H9 (cell line): Measurements from ENCODE around the gene SPIN1. TPM values are rescaled to one million over a fixed set of nuclear protein-coding genes. Genes with fewer than 3 reads are reported as not detected.
A peak's percentile ranks its signal among the peaks of the same experiment; 100 is the strongest.

Experiments used
- DNase-seq: peaks from one replicate; pipeline ENCODE4 v3.0.0-alpha.2; 2017
- H2AFZ ChIP-seq: one replicate; pipeline ENCODE4 v1.6.1; 2013; ENCODE audit warnings: mild to moderate bottlenecking, low read length, control low read depth, moderate library complexity
- H2AK5ac ChIP-seq: 2 replicates; pipeline ENCODE4 v1.6.1; 2013; ENCODE audit warnings: low read length, control low read depth, mixed read lengths; ENCODE audit not compliant: insufficient read length
- H2BK120ac ChIP-seq: one replicate; pipeline ENCODE4 v1.6.1; 2013; ENCODE audit warnings: low read depth, mild to moderate bottlenecking, low read length, control low read depth, inconsistent platforms; ENCODE audit not compliant: poor library complexity, severe bottlenecking
- H2BK12ac ChIP-seq: 2 replicates; pipeline ENCODE4 v1.6.1; 2013; ENCODE audit warnings: low read length, control low read depth, mixed read lengths, low read depth; ENCODE audit not compliant: insufficient read length
- H2BK15ac ChIP-seq: 2 replicates; pipeline ENCODE4 v1.6.1; 2013; ENCODE audit warnings: low read depth, low read length, control low read depth
- H2BK20ac ChIP-seq: one replicate; pipeline ENCODE4 v1.6.1; 2013; ENCODE audit warnings: low read depth, mild to moderate bottlenecking, low read length, control low read depth, inconsistent platforms; ENCODE audit not compliant: poor library complexity, severe bottlenecking
- H2BK5ac ChIP-seq: 2 replicates; pipeline ENCODE4 v1.6.1; 2013; ENCODE audit warnings: low read length, control low read depth, mixed read lengths; ENCODE audit not compliant: insufficient read length
- H3K14ac ChIP-seq: 2 replicates; pipeline ENCODE4 v1.6.1; 2013; ENCODE audit warnings: low read length, control low read depth; ENCODE audit not compliant: insufficient read depth
- H3K18ac ChIP-seq: 2 replicates; pipeline ENCODE4 v1.6.1; 2013; ENCODE audit warnings: low read depth, mild to moderate bottlenecking, mixed read lengths, low read length, control low read depth; ENCODE audit not compliant: insufficient read length
- H3K23ac ChIP-seq: 2 replicates; pipeline ENCODE4 v1.6.1; 2013; ENCODE audit warnings: low read length, control low read depth, mixed read lengths, low read depth; ENCODE audit not compliant: insufficient read length
- H3K23me2 ChIP-seq: 2 replicates; pipeline ENCODE4 v1.6.1; 2013; ENCODE audit warnings: low read depth, mild to moderate bottlenecking, mixed read lengths, low read length, control low read depth; ENCODE audit not compliant: insufficient read length, poor library complexity, severe bottlenecking
- H3K27ac ChIP-seq: 2 replicates; pipeline ENCODE4 v1.5.1; 2013; ENCODE audit warnings: low read length, control low read depth, mixed read lengths, low read depth; ENCODE audit not compliant: insufficient read length
- H3K27me3 ChIP-seq: 2 replicates; pipeline ENCODE4 v1.6.1; 2013; ENCODE audit warnings: low read length, control low read depth, inconsistent platforms; ENCODE audit not compliant: insufficient read depth
- H3K4ac ChIP-seq: 2 replicates; pipeline ENCODE4 v1.6.1; 2013; ENCODE audit warnings: low read depth, mild to moderate bottlenecking, control low read depth, inconsistent platforms, low read length, moderate library complexity
- H3K4me1 ChIP-seq: 2 replicates; pipeline ENCODE4 v1.6.1; 2013; ENCODE audit warnings: low read length, control low read depth, inconsistent platforms; ENCODE audit not compliant: insufficient read depth
- H3K4me2 ChIP-seq: 2 replicates; pipeline ENCODE4 v1.6.1; 2013; ENCODE audit warnings: low read length, control low read depth, mixed read lengths; ENCODE audit not compliant: insufficient read length, insufficient read depth
- H3K56ac ChIP-seq: 2 replicates; pipeline ENCODE4 v1.6.1; 2013; ENCODE audit warnings: low read depth, mild to moderate bottlenecking, mixed read lengths, low read length, control low read depth; ENCODE audit not compliant: insufficient read length
- H3K79me1 ChIP-seq: 2 replicates; pipeline ENCODE4 v1.6.1; 2013; ENCODE audit warnings: low read depth, mild to moderate bottlenecking, moderate library complexity, low read length, control low read depth, inconsistent platforms; ENCODE audit not compliant: insufficient read depth, poor library complexity, severe bottlenecking
- H3K79me2 ChIP-seq: 2 replicates; pipeline ENCODE4 v1.6.1; 2013; ENCODE audit warnings: low read length, control low read depth, inconsistent platforms; ENCODE audit not compliant: insufficient read depth
- H3K9ac ChIP-seq: 2 replicates; pipeline ENCODE4 v1.6.1; 2013; ENCODE audit warnings: low read length, control low read depth, mixed read lengths; ENCODE audit not compliant: insufficient read length; ENCODE audit errors: extremely low read depth
- H3K9me3 ChIP-seq: one replicate; pipeline ENCODE4 v1.6.1; 2013; ENCODE audit warnings: low read depth, low read length, inconsistent platforms; ENCODE audit not compliant: control insufficient read depth
- H3T11ph ChIP-seq: one replicate; pipeline ENCODE4 v1.6.1; 2013; ENCODE audit warnings: mild to moderate bottlenecking, low read length, control low read depth, inconsistent platforms
- H4K20me1 ChIP-seq: one replicate; pipeline ENCODE4 v1.6.1; 2013; ENCODE audit not compliant: control insufficient read depth, insufficient read length, insufficient read depth
- H4K5ac ChIP-seq: 2 replicates; pipeline ENCODE4 v1.6.1; 2013; ENCODE audit warnings: low read depth, mild to moderate bottlenecking, mixed read lengths, low read length, control low read depth; ENCODE audit not compliant: insufficient read length
- H4K8ac ChIP-seq: replicated peaks from 2 replicates; pipeline ENCODE4 v1.6.1; 2013; ENCODE audit warnings: low read length, control low read depth, mixed read lengths, low read depth; ENCODE audit not compliant: insufficient read length
- H4K91ac ChIP-seq: 2 replicates; pipeline ENCODE4 v1.6.1; 2013; ENCODE audit warnings: low read depth, mild to moderate bottlenecking, moderate library complexity, mixed read lengths, low read length, control low read depth; ENCODE audit not compliant: insufficient read length
- H3K27ac Mint-ChIP-seq, 3 experiments: 2 replicates in 2 of 3; 3 replicates in 1 of 3; pipeline ENCODE4 v1.8.0; 2020 to 2021; ENCODE audit warnings: mixed read lengths in 3 of 3, mild to moderate bottlenecking in 1 of 3, moderate library complexity in 1 of 3
- H3K27me3 Mint-ChIP-seq: 2 replicates; pipeline ENCODE4 v1.8.0; 2021; ENCODE audit warnings: low read depth, mild to moderate bottlenecking, moderate library complexity, mixed read lengths
- H3K36me3 Mint-ChIP-seq, 3 experiments: 2 replicates in 2 of 3; 3 replicates in 1 of 3; pipeline ENCODE4 v1.8.0; 2020 to 2021; ENCODE audit warnings: low read depth in 3 of 3, mixed read lengths in 3 of 3; ENCODE audit not compliant: insufficient read depth in 1 of 3
- H3K4me1 Mint-ChIP-seq, 2 experiments: 2 replicates each; pipeline ENCODE4 v1.8.0; 2020; ENCODE audit warnings: mixed read lengths in 2 of 2
- H3K4me3 Mint-ChIP-seq, 2 experiments: 2 replicates in 1 of 2; 3 replicates in 1 of 2; pipeline ENCODE4 v1.8.0; 2020 to 2021; ENCODE audit warnings: mild to moderate bottlenecking in 2 of 2, mixed read lengths in 2 of 2, moderate library complexity in 1 of 2
- H3K9me3 Mint-ChIP-seq, 2 experiments: 2 replicates in 1 of 2; 3 replicates in 1 of 2; pipeline ENCODE4 v1.8.0; 2020; ENCODE audit warnings: mild to moderate bottlenecking in 2 of 2, mixed read lengths in 2 of 2, moderate library complexity in 1 of 2
- WGBS: extraction: QIAGEN DNeasy Blood & Tissue Kit; methylation state at CpG from one replicate; pipeline ENCODE4 v1.1.7; 2013; ENCODE audit warnings: missing lambda C conversion rate, low lambda C conversion rate, mixed read lengths; ENCODE audit not compliant: insufficient read length; ENCODE audit errors: extremely low coverage; 5-methylcytosine and 5-hydroxymethylcytosine counted together
- long read RNA-seq: library from polyadenylated mRNA; unstranded; transcript quantifications from one replicate; pipeline ENCODE4 v2.0.0, GENCODE V29; 2020
- total RNA-seq: library from RNA; stranded (reverse); gene quantifications from 2 replicates; pipeline ENCODE4 v1.2.1, GENCODE V29; 2021
- TF ChIP-seq, protein P1 (sequence below): fragments of 200-600 bp; sonication (generic); conservative IDR thresholded peaks from 3 replicates; pipeline ENCODE4 v1.8.0; 2021; ENCODE audit warnings: antibody characterized with exemption, mild to moderate bottlenecking

Gene SPIN1
- 136 and 139 TPM in 2 replicates for total RNA-seq
- long read RNA-seq, full-length matches to known transcripts = 65 of 235 reads
- long read RNA-seq, partial matches to known transcripts = 5 of 235 reads
- long read RNA-seq, other reads (novel, unspliced or antisense) = 165 of 235 reads

GRCh38 chr9:88388203-88388885, at the start of gene SPIN1:
SPIN1 (plus strand) TSS chr9:88388444; CDS start chr9:88426540, 38,096 bp downstream.
- H3K23ac ChIP-seq = no peak within 1 kb of the TSS
- peaks cover 3 to 4% of the 10 kb centered on the region in 2 experiments; a peak in 2 of 5 replicates for H3K9me3 Mint-ChIP-seq
- H3K27me3 Mint-ChIP-seq = no peaks in the 10 kb centered on the region
- H3K27ac ChIP-seq = peak within 1 kb of the TSS; percentile 50
- H3K79me2 ChIP-seq = peaks cover 37% of the 10 kb centered on the region
- no CpG with 5 or more reads among the region's 106 CpGs for WGBS
- H3K9ac ChIP-seq = peak within 1 kb of the TSS; percentile 93
- H3K23me2 ChIP-seq = peaks cover 16% of the 10 kb centered on the region
- no peak within 1 kb of the TSS for H2BK120ac ChIP-seq
- H3K79me1 ChIP-seq = peaks cover 3% of the 10 kb centered on the region
- no peaks in the 10 kb centered on the region for H4K20me1 ChIP-seq
- peak; percentile 88 for DNase-seq
- H4K91ac ChIP-seq = no peak within 1 kb of the TSS
- H3K9me3 ChIP-seq = no peaks in the 10 kb centered on the region
- H3K4me1 Mint-ChIP-seq = peaks cover 42 to 48% of the 10 kb centered on the region in 2 experiments
- no peak within 1 kb of the TSS for H3T11ph ChIP-seq
- TF ChIP-seq, protein P1, sequence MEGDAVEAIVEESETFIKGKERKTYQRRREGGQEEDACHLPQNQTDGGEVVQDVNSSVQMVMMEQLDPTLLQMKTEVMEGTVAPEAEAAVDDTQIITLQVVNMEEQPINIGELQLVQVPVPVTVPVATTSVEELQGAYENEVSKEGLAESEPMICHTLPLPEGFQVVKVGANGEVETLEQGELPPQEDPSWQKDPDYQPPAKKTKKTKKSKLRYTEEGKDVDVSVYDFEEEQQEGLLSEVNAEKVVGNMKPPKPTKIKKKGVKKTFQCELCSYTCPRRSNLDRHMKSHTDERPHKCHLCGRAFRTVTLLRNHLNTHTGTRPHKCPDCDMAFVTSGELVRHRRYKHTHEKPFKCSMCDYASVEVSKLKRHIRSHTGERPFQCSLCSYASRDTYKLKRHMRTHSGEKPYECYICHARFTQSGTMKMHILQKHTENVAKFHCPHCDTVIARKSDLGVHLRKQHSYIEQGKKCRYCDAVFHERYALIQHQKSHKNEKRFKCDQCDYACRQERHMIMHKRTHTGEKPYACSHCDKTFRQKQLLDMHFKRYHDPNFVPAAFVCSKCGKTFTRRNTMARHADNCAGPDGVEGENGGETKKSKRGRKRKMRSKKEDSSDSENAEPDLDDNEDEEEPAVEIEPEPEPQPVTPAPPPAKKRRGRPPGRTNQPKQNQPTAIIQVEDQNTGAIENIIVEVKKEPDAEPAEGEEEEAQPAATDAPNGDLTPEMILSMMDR = peak; percentile 48; the same call in 2 of the 3 replicates
- H3K27ac Mint-ChIP-seq = peak within 1 kb of the TSS; percentile 93 to 98 (median 98)
- peaks cover 7 to 24% (median 16%) of the 10 kb centered on the region in 3 experiments for H3K36me3 Mint-ChIP-seq
- peaks cover 12% of the 10 kb centered on the region for H3K4me1 ChIP-seq
- no peak within 1 kb of the TSS for H2BK15ac ChIP-seq
- H3K27me3 ChIP-seq = no peaks in the 10 kb centered on the region
- no peak within 1 kb of the TSS for H2BK20ac ChIP-seq
- H4K5ac ChIP-seq = no peak within 1 kb of the TSS
- H2BK12ac ChIP-seq = no peak within 1 kb of the TSS
- H2BK5ac ChIP-seq = no peak within 1 kb of the TSS
- H3K4ac ChIP-seq = no peak within 1 kb of the TSS
- H4K8ac ChIP-seq = no peak within 1 kb of the TSS
- H2AK5ac ChIP-seq = no peak within 1 kb of the TSS
- H3K18ac ChIP-seq = peak within 1 kb of the TSS; percentile 97
- no peak within 1 kb of the TSS for H2AFZ ChIP-seq
- peak within 1 kb of the TSS; percentile 96 for H3K4me2 ChIP-seq
- H3K14ac ChIP-seq = peak within 1 kb of the TSS; percentile 99
- peak within 1 kb of the TSS; percentile 92 to 97 for H3K4me3 Mint-ChIP-seq
- no peak within 1 kb of the TSS for H3K56ac ChIP-seq
